Smooth muscle cell of the coronary artery (primary cell): ENCODE results near the gene GPR42. TPM values are rescaled to one million over a fixed set of nuclear protein-coding genes. Genes with fewer than 3 reads are reported as not detected.

Experiments used
- total RNA-seq: library from RNA; depleted of rRNA; stranded (reverse); fragments of >200 nt; gene quantifications from 2 replicates; pipeline ENCODE4 v1.2.3, GENCODE V29; 2014; ENCODE audit warnings: low replicate concordance

Gene GPR42, protein sequence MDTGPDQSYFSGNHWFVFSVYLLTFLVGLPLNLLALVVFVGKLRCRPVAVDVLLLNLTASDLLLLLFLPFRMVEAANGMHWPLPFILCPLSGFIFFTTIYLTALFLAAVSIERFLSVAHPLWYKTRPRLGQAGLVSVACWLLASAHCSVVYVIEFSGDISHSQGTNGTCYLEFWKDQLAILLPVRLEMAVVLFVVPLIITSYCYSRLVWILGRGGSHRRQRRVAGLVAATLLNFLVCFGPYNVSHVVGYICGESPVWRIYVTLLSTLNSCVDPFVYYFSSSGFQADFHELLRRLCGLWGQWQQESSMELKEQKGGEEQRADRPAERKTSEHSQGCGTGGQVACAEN
- total RNA-seq = not detected in 2 replicates

DNA sequence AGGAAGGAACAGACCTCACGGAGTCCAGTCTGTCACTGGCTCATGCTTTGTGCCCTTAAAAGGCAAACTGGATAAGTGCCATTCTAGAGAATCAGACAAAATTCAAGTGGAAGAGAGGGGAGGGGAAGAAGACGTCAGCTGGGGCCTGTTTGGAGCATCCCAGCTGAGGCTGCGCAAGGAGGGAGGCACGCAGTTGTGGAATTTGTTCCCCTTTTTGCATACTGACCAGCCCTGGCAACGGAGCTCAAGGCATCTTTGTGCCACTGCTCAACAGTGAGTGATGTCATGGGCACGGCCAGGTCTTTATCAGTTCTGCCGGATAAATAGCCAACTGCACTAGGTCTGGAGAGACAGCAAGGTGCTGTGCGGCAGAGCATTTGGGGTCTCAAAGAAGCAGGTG, at the start of gene GPR42:
Gene GPR42, plus strand, starts transcription at position 347 of the 400 bp plus-strand sequence. CDS start 292 bp downstream, outside the sequence.

DNA sequence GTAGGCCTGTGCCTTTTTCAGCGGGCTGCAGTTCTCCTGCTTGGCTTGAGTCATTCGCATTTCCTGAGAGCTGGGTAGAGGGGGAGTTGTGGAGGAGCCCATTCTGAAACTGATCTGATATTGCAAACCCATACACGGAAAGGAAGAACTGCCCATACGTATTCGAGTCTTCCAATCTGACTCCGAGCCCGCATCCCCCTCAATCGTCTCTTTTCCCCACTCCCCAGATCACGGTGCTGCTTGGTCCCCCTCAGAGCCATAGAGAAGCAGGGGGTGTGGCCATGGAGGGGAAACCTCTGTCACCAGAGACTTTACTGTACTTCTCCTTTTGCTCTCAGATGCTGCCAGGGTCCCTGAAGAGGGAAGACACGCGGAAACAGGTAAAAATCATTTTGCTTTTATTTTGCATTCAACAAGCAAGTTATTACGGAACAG, 42.0 kb upstream of the GPR42 start, which contains the start of gene CD22:
Gene CD22, plus strand, starts transcription at position 337 of the 435 bp plus-strand sequence. CDS start 2,854 bp downstream, outside the sequence.

DNA sequence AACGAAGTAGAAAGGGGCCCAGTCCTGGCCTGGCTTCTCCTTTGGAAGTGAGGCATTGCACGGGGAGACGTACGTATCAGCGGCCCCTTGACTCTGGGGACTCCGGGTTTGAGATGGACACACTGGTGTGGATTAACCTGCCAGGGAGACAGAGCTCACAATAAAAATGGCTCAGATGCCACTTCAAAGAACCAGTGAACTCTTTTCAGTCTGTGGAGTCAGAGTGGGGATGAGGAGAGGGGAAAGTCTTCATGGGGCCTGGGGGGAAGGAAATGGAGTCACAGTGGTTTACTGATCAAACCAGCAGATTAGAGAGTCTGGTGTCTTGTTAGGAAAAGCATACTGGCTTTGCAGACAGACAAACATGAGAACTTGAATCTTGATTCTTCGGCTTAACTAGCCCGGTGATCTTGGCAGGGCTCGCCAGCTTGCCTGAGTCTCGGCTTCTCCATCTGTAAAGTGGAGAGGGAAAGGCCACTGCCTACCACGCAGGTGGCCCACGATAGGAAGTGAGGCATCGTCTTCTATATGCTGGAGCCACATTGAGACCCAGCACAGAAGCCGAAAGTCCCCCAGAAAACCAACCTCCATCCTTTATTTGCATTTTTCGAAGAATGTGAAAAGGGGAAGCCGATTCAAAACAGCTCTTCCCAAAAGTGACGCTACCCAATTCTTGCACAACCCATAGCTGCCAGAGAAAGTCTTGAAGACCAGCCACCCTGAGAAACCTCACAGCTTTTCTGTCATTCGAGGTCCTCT, 23.5 kb upstream of the GPR42 start, which contains the start of gene FFAR1:
Gene FFAR1, plus strand, starts transcription at position 732 of the 759 bp plus-strand sequence. CDS start 3,650 bp downstream, outside the sequence.

DNA sequence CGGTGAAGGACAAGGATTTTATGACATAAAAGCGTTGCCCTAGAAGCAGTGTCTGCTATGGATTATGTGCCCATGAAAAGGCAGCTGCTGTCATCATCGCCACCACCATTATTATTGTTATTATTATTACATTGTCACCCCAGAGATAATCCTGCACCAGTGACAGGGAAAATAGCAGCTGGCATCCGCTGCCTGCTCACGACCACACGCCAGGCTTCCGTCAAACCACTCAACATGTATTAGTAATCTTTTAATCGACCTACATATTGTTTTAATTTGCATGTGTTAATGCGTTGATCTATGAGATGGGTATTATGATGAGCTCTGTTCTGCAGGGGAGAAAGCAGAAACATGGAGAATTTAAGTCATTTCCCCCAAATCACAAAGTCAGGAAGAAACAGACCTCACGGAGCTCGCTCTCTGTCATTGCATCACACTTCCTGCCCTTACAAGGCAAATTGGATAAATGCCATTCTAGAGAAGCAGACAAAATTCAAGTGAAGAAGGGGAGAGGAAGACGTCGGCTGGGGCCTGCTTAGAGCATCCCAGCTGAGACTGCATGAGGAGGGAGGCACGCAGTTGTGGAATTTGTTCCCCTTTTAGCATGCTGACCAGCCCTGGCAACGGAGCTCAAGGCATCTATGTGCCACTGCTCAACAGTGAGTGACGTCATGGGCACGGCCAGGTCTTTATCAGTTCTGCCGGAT, 12.8 kb upstream of the GPR42 start, which contains the start of gene FFAR3:
Gene FFAR3, plus strand, starts transcription at position 594 of the 707 bp plus-strand sequence. CDS start 431 bp downstream, outside the sequence.

Other genes starting within 250 kb of the GPR42 start
- gene LGI4, start 236.0 kb upstream of the GPR42 start, total RNA-seq = 0.15 and 2.1 TPM in 2 replicates
- gene FXYD1, start 232.2 kb upstream of the GPR42 start, total RNA-seq = 0.23 and 8.0 TPM in 2 replicates
- gene FXYD7, start 227.8 kb upstream of the GPR42 start, total RNA-seq = not detected in 2 replicates
- gene FXYD5, start 216.3 kb upstream of the GPR42 start, total RNA-seq = 13.3 and 18.9 TPM in 2 replicates
- not detected in 2 replicates for gene FAM187B, start 142.3 kb upstream of the GPR42 start, total RNA-seq
- 0.45 TPM in 1 of 2 replicates, not detected in the other for gene LSR, start 122.1 kb upstream of the GPR42 start, total RNA-seq
- 44.9 and 91.6 TPM in 2 replicates for gene USF2, start 102.1 kb upstream of the GPR42 start, total RNA-seq
- gene HAMP, start 88.5 kb upstream of the GPR42 start, total RNA-seq = 0.08 TPM in 1 of 2 replicates, not detected in the other
- 2.0 TPM in 1 of 2 replicates, not detected in the other for gene MAG, start 78.9 kb upstream of the GPR42 start, total RNA-seq
- 0.70 and 0.98 TPM in 2 replicates for gene CD22, start 41.9 kb upstream of the GPR42 start, total RNA-seq
- gene FFAR1, start 23.2 kb upstream of the GPR42 start, total RNA-seq = not detected in 2 replicates
- not detected in 2 replicates for gene FFAR3, start 12.6 kb upstream of the GPR42 start, total RNA-seq
- gene FFAR2, start 77.2 kb downstream of the GPR42 start, total RNA-seq = not detected in 2 replicates
- gene KRTDAP, start 119.4 kb downstream of the GPR42 start, total RNA-seq = not detected in 2 replicates
- gene DMKN, start 142.6 kb downstream of the GPR42 start, total RNA-seq = 0.38 and 49.4 TPM in 2 replicates
- 0.23 and 235 TPM in 2 replicates for gene SBSN, start 157.2 kb downstream of the GPR42 start, total RNA-seq
- not detected in 2 replicates for gene GAPDHS, start 162.4 kb downstream of the GPR42 start, total RNA-seq
- gene TMEM147, start 174.6 kb downstream of the GPR42 start, total RNA-seq = 81.6 and 151 TPM in 2 replicates
- not detected in 2 replicates for gene ATP4A, start 192.6 kb downstream of the GPR42 start, total RNA-seq
- not detected in 2 replicates for gene PMIS2, start 215.1 kb downstream of the GPR42 start, total RNA-seq
- 1.9 and 6.3 TPM in 2 replicates for gene HAUS5, start 241.7 kb downstream of the GPR42 start, total RNA-seq